ENCODE results near the gene IQGAP2.

DNA sequence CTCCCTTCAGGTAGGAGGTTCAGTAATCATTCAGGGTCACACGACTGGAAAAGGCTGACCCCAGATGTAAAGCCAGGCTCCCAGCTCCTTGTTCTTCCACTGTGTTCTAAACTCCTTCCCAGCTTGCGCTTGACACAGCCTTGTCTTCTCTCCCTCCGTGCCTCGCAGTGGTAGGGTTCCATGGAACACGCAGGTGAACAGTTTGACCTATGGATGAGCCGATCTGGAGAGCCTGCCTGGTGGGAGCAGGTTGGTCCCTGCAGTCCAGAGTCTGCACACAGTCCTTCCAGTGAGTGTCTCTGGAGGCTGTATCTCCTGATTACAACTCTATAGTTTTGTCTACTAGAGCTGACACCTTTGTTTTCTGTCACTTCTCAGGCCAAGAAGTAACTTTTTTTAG lies 85.9 kb downstream of the IQGAP2 start:
- TF ChIP-seq CTCF (IDR thresholded peaks at IDR 0.05) (no peak), POLR2A (IDR thresholded peaks at IDR 0.05) (no peak), EP300 (IDR thresholded peaks at IDR 0.05) (no peak), POLR2AphosphoS5 (IDR thresholded peaks at IDR 0.05) (no peak)
